ENCODE measurements around the gene FKBP10.
"Not testable (repeated sequence)": the region's sequence is repeated elsewhere in the genome, so short reads cannot be mapped to it uniquely, and the experiment has no call there.

Gene FKBP10

DNA sequence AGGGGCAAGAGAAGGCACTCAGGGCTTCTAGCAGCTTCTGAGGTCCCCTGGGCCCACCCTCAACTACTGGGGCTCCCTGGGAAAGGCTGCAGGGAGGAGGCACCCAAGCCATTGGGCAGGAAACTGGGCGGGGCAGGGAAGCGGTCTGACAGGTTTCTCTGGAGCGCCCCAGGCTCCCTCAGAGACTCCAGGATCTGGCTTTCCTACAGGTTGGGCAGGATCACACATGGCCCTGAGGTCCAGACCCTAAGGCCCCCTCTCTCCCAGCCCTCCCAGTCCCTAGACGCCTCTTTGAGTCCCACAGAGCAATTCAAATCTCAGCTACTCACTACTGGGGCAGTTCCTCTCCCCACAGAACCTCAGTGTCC, 40.6 kb upstream of the FKBP10 start:
- peaks cover 74 to 89% (median 87%) of the 10 kb centered on the region in 11 experiments for H3K36me3 ChIP-seq
- peak overlapping the region in 9 of 11 experiments; percentile 72 to 99 (median 92); a peak in 17 of 22 replicates for H3K4me2 ChIP-seq
- peak overlapping the region in 9 of 11 experiments; percentile 11 to 66 (median 31); a peak in 12 of 22 replicates for H3K27ac ChIP-seq
- H3K4me1 ChIP-seq: peaks cover 53 to 60% (median 57%) of the 10 kb centered on the region in 10 experiments
- H4K20me1 ChIP-seq: peaks cover 77 to 100% (median 96%) of the 10 kb centered on the region in 11 experiments
- no peaks in the 10 kb centered on the region for H3K27me3 ChIP-seq
- TF ChIP-seq Cebpa-rat (IDR thresholded peaks at IDR 0.05): no peak
- no peaks in the 10 kb centered on the region for H3K9me3 ChIP-seq (replicated peaks in 1 of 11)
- H3K4me3 ChIP-seq: no peak overlapping the region
- peak overlapping the region in 8 of 11 experiments; percentile 4 to 65 (median 32); a peak in 6 of 22 replicates for H3K9ac ChIP-seq

DNA sequence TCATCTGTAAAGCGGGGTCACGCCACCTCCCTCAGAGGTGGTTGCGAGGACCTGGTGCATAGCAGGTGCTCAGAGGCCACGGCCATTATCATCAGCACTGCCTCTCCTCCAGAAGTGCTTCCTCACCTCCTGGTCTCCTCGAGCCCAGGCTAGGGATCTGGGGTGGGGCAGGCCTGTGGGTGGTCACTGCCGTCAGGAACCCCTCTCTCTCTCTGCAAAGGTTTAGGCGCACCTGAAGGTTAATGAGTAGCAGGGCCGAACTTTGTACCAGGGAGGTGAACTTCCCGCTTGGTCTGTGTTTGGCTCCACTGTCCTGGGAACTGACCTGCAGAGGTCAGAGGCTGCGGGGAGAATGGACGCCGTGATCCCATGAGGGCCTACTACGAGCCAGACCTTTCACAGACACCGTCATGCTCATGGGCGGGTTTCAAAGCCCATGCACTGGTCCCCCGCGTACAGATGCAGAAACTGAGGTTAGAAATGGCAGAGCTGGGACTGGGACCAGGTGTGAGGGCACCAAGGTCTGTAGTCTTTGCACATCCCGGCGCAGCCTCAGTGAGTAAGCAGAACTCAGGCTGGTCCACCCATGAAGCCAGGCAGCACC, 40.1 kb upstream of the FKBP10 start:
- Histone ChIP-seq H3K27me3 (no peaks in the 10 kb centered on the region), H4K20me1 (peaks cover 82 to 100% (median 98%) of the 10 kb centered on the region in 11 experiments), H3K9ac (peak overlapping the region in 8 of 11 experiments; percentile 15 to 65 (median 34); a peak in 8 of 22 replicates), H3K4me2 (peak overlapping the region; percentile 72 to 99 (median 90)), H3K36me3 (peaks cover 71 to 89% (median 83%) of the 10 kb centered on the region in 11 experiments), H3K27ac (peak overlapping the region in 7 of 11 experiments; percentile 13 to 66 (median 47); a peak in 14 of 22 replicates), H3K4me1 (peaks cover 58 to 65% (median 61%) of the 10 kb centered on the region in 10 experiments), H3K4me3 (no peak overlapping the region), H3K9me3 (replicated peaks in 1 of 11) (no peaks in the 10 kb centered on the region)
- TF ChIP-seq Cebpa-rat (IDR thresholded peaks at IDR 0.05): no peak

- Histone ChIP-seq H3K27ac (peak overlapping the region in 8 of 11 experiments; percentile 13 to 66 (median 47); a peak in 12 of 22 replicates), H3K9me3 (replicated peaks in 1 of 11) (no peaks in the 10 kb centered on the region), H3K4me2 (peak overlapping the region; percentile 72 to 99 (median 90)), H3K36me3 (peaks cover 66 to 89% (median 81%) of the 10 kb centered on the region in 11 experiments), H3K27me3 (no peaks in the 10 kb centered on the region), H3K4me1 (peaks cover 63 to 70% (median 66%) of the 10 kb centered on the region in 10 experiments), H3K4me3 (no peak overlapping the region), H3K9ac (peak overlapping the region in 7 of 11 experiments; percentile 24 to 65 (median 33); a peak in 8 of 22 replicates), H4K20me1 (peaks cover 87 to 100% (median 100%) of the 10 kb centered on the region in 11 experiments)
- no peak for TF ChIP-seq Cebpa-rat (IDR thresholded peaks at IDR 0.05)
These were observed 39.6 kb upstream of the FKBP10 start for GRCh38 chr17:41773190-41773588.

DNA sequence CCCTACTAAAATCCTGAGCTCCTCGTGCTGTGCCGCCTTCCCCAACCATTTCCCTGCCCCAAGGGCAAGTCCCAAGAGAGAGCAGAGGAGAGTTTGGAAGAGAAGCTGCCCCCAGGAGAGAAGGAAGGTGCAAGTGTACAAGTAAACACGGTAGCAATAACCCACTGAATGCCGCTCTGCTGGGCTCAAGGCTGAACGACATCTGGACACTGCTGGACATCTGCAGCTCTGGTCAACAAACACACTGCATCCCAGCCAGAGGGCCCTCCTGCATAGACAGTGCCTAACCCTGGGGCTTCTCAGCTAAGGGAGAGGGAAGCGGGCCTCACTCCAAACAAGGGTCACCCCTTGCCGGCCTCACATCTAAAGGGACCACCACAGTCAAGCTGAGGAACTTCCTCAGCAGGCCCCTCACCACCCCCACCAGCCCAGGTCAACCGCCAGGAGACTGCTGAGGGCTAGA, 39.0 kb upstream of the FKBP10 start:
- no peaks in the 10 kb centered on the region for H3K27me3 ChIP-seq
- peaks cover 93 to 100% (median 99%) of the 10 kb centered on the region in 11 experiments for H4K20me1 ChIP-seq
- H3K9ac ChIP-seq: peak overlapping the region in 7 of 11 experiments; percentile 14 to 65 (median 53); a peak in 11 of 22 replicates
- peak overlapping the region; percentile 72 to 99 (median 90) for H3K4me2 ChIP-seq
- no peaks in the 10 kb centered on the region for H3K9me3 ChIP-seq (replicated peaks in 1 of 11)
- peaks cover 60 to 85% (median 75%) of the 10 kb centered on the region in 11 experiments for H3K36me3 ChIP-seq
- no peak for TF ChIP-seq Cebpa-rat (IDR thresholded peaks at IDR 0.05)
- peaks cover 67 to 75% (median 71%) of the 10 kb centered on the region in 10 experiments for H3K4me1 ChIP-seq
- no peak overlapping the region; a peak in 1 of 20 replicates for H3K4me3 ChIP-seq
- H3K27ac ChIP-seq: peak overlapping the region in 7 of 11 experiments; percentile 17 to 66 (median 49); a peak in 9 of 22 replicates

GRCh38 chr17:41775394-41776226, 37.2 kb upstream of the FKBP10 start:
- Histone ChIP-seq H3K9me3 (replicated peaks in 1 of 11) (no peaks in the 10 kb centered on the region), H4K20me1 (peaks cover 88 to 100% (median 95%) of the 10 kb centered on the region in 11 experiments), H3K36me3 (peaks cover 42 to 66% (median 57%) of the 10 kb centered on the region in 11 experiments), H3K4me2 (peak overlapping the region; percentile 68 to 99 (median 90)), H3K27me3 (no peaks in the 10 kb centered on the region), H3K4me1 (peaks cover 82 to 93% (median 90%) of the 10 kb centered on the region in 10 experiments), H3K27ac (peak overlapping the region in 9 of 11 experiments; percentile 8 to 65 (median 52); a peak in 15 of 22 replicates), H3K9ac (peak overlapping the region; percentile 12 to 64 (median 50); a peak in 15 of 22 replicates), H3K4me3 (no peak overlapping the region; a peak in 1 of 20 replicates)
- TF ChIP-seq Cebpa-rat (IDR thresholded peaks at IDR 0.05): no peak

DNA sequence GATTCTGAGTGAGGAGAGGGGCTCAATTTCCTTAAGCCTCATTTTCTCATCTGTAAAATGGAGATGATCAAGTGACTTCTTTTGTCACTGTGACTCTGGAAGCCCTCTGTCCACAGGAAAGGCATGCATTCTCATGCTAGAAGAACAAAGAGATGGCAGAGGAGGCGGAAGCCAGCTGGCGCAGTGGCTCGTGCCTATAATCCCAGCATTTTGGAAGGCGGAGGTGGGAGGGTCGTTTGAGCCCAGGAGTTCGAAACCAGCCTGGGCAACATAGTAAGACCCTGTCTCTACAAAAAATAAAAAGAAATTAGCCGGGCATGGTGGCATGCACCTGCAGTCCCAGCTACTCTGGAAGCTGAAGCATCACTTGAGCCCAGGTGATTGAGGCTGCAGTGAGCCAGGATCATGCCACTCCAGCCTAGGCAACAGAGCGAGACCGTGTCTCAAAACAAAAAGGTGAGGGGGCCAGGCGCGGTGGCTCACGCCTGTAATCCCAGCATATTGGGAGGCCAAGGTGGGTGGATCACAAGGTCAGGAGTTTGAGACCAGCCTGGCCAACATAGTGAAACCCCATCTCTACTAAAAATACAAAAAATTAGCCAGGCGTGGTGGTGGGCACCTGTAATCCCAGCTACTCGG, 36.4 kb upstream of the FKBP10 start:
- H4K20me1 ChIP-seq: peaks cover 85 to 99% (median 95%) of the 10 kb centered on the region in 11 experiments
- H3K27me3 ChIP-seq; H3K9me3 ChIP-seq (replicated peaks in 1 of 11); H3K4me3 ChIP-seq: not testable (repeated sequence)
- H3K4me2 ChIP-seq: peak overlapping the region; percentile 19 to 99 (median 90); a peak in 21 of 22 replicates
- H3K4me1 ChIP-seq: peaks cover 88 to 100% (median 98%) of the 10 kb centered on the region in 10 experiments
- H3K9ac ChIP-seq: peak overlapping the region in 8 of 11 experiments; percentile 12 to 64 (median 50); a peak in 7 of 22 replicates
- peaks cover 34 to 59% (median 49%) of the 10 kb centered on the region in 11 experiments for H3K36me3 ChIP-seq
- peak overlapping the region in 6 of 11 experiments; percentile 22 to 78 (median 61); a peak in 7 of 22 replicates for H3K27ac ChIP-seq

GRCh38 chr17:41777157-41777573, 35.6 kb upstream of the FKBP10 start:
- Histone ChIP-seq H3K27ac (peak overlapping the region in 10 of 11 experiments; percentile 22 to 97 (median 70); a peak in 19 of 22 replicates), H3K4me2 (peak overlapping the region; percentile 76 to 99 (median 90)), H3K4me1 (peaks cover 92 to 100% (median 99%) of the 10 kb centered on the region in 10 experiments), H3K27me3 (no peaks in the 10 kb centered on the region), H3K9ac (peak overlapping the region; percentile 34 to 72 (median 59); a peak in 19 of 22 replicates), H3K36me3 (peaks cover 27 to 51% (median 41%) of the 10 kb centered on the region in 11 experiments), H3K4me3 (peak overlapping the region in 4 of 10 experiments; percentile 31 to 42 (median 35); a peak in 7 of 20 replicates), H4K20me1 (peaks cover 85 to 99% (median 95%) of the 10 kb centered on the region in 11 experiments), H3K9me3 (replicated peaks in 1 of 11) (no peaks in the 10 kb centered on the region)
- no peak for TF ChIP-seq Cebpa-rat (IDR thresholded peaks at IDR 0.05)

Measured in BLaER1 treated with 17β-estradiol and CSF1 and Interleukin-3, amounts not matched to agents 10 nM and 100 nM (cell line).